Parathyroid adenoma (tissue), 2 donors: ENCODE measurements around the gene ETV6.

ENCODE experiments used
- H2AFZ ChIP-seq: fragments of 300-600 bp; sonication (generic); one replicate; pipeline ENCODE4 v1.7.0; 2017; ENCODE audit warnings: antibody characterized with exemption, mild to moderate bottlenecking
- H3K27ac ChIP-seq: fragments of 300-600 bp; sonication (generic); one replicate; pipeline ENCODE4 v1.7.0; 2017
- H3K27me3 ChIP-seq: fragments of 300-600 bp; sonication (generic); one replicate; pipeline ENCODE4 v1.7.0; 2017; ENCODE audit warnings: low read length; ENCODE audit not compliant: control insufficient read depth, insufficient read depth
- H3K36me3 ChIP-seq: fragments of 300-600 bp; sonication (generic); one replicate; pipeline ENCODE4 v1.7.0; 2017; ENCODE audit warnings: low read length; ENCODE audit not compliant: control insufficient read depth, insufficient read depth
- H3K4me1 ChIP-seq: fragments of 300-600 bp; sonication (generic); one replicate; pipeline ENCODE4 v1.7.0; 2017; ENCODE audit warnings: control low read depth
- H3K4me2 ChIP-seq: fragments of 300-600 bp; sonication (generic); one replicate; pipeline ENCODE4 v1.7.0; 2017; ENCODE audit warnings: low read length
- H3K4me3 ChIP-seq: fragments of 300-600 bp; sonication (generic); one replicate; pipeline ENCODE4 v1.7.0; 2017; ENCODE audit warnings: low read depth, low read length
- H3K79me2 ChIP-seq: fragments of 300-600 bp; sonication (generic); one replicate; pipeline ENCODE4 v1.7.0; 2017; ENCODE audit warnings: control low read depth
- H3K9ac ChIP-seq: fragments of 300-600 bp; sonication (generic); one replicate; pipeline ENCODE4 v1.7.0; 2017; ENCODE audit warnings: mild to moderate bottlenecking
- H3K9me3 ChIP-seq: fragments of 300-600 bp; sonication (generic); one replicate; pipeline ENCODE4 v1.7.0; 2017; ENCODE audit warnings: low read length; ENCODE audit not compliant: control insufficient read depth
- CTCF ChIP-seq: fragments of 300-600 bp; sonication (generic); IDR thresholded peaks from one replicate; pipeline ENCODE4 v1.7.0; 2017; ENCODE audit warnings: antibody characterized with exemption, mild to moderate bottlenecking
- donor health status: primary hyperparathyroidism.

Gene ETV6

GRCh38 chr12:11787933-11788849 lies 138.7 kb downstream of the ETV6 start:
- Histone ChIP-seq H3K27me3 (no peaks in the 10 kb centered on the region), H3K4me2 (no peak overlapping the region), H3K9ac (no peak overlapping the region), H3K4me1 (peaks cover 8% of the 10 kb centered on the region), H3K36me3 (no peaks in the 10 kb centered on the region), H3K4me3 (no peak overlapping the region), H2AFZ (no peak overlapping the region), H3K27ac (no peak overlapping the region), H3K79me2 (peaks cover 20% of the 10 kb centered on the region), H3K9me3 (no peaks in the 10 kb centered on the region)
- TF ChIP-seq CTCF = no peak

GRCh38 chr12:11793921-11794710 lies 144.6 kb downstream of the ETV6 start:
- no peak for TF ChIP-seq CTCF
- Histone ChIP-seq H3K36me3 (no peaks in the 10 kb centered on the region), H3K27me3 (no peaks in the 10 kb centered on the region), H3K27ac (peak overlapping the region; percentile 1), H3K4me3 (no peak overlapping the region), H3K9ac (no peak overlapping the region), H3K4me2 (no peak overlapping the region), H3K9me3 (no peaks in the 10 kb centered on the region), H2AFZ (peak overlapping the region; percentile 51), H3K4me1 (peaks cover 25% of the 10 kb centered on the region), H3K79me2 (peaks cover 7% of the 10 kb centered on the region)

GRCh38 chr12:11794751-11795150 lies 145.3 kb downstream of the ETV6 start:
- Histone ChIP-seq H3K27ac (peak overlapping the region; percentile 7), H3K4me1 (peaks cover 25% of the 10 kb centered on the region), H3K27me3 (no peaks in the 10 kb centered on the region), H3K79me2 (peaks cover 5% of the 10 kb centered on the region), H3K4me2 (no peak overlapping the region), H3K9me3 (no peaks in the 10 kb centered on the region), H3K9ac (no peak overlapping the region), H3K36me3 (no peaks in the 10 kb centered on the region), H2AFZ (no peak overlapping the region), H3K4me3 (no peak overlapping the region)
- no peak for TF ChIP-seq CTCF

GRCh38 chr12:11795192-11795912 lies 145.9 kb downstream of the ETV6 start:
- Histone ChIP-seq H3K27me3 (no peaks in the 10 kb centered on the region), H3K4me2 (no peak overlapping the region), H3K4me1 (peaks cover 25% of the 10 kb centered on the region), H2AFZ (no peak overlapping the region), H3K79me2 (peaks cover 6% of the 10 kb centered on the region), H3K4me3 (no peak overlapping the region), H3K27ac (peak overlapping the region; percentile 7), H3K9me3 (no peaks in the 10 kb centered on the region), H3K36me3 (no peaks in the 10 kb centered on the region), H3K9ac (no peak overlapping the region)
- no peak for TF ChIP-seq CTCF
